ENCODE measurements around the gene MGAT5B. TPM values are rescaled to one million over a fixed set of nuclear protein-coding genes. Genes with fewer than 3 reads are reported as not detected.
"Not testable (repeated sequence)": the region's sequence is repeated elsewhere in the genome, so short reads cannot be mapped to it uniquely, and the experiment has no call there.

The MGAT5B gene
- total and polyA plus RNA-seq, 2 donors from 2014 or later, result 0.56 to 2.3 TPM

GRCh38 chr17:76969598-76970172 lies 101.5 kb downstream of the MGAT5B start:
- H3K36me3 ChIP-seq (ENCODE audit: control insufficient read depth in 2 of 3, insufficient read depth in 3 of 3, low read length in 3 of 3), result no peaks in the 10 kb centered on the region
- no peaks in the 10 kb centered on the region for H3K27me3 ChIP-seq (ENCODE audit: control insufficient read depth, insufficient read depth, low read length)
- intact Hi-C loops (cut with DNase I), result no loop called here
- H3K27ac ChIP-seq (ENCODE audit: low read depth in 2 of 2, low read length in 2 of 2), result no peak overlapping the region
- H3K4me3 ChIP-seq (ENCODE audit: low read length in 3 of 3), result peak overlapping the region in 2 of 3 donors; percentile 29 to 50
- H3K9me3 ChIP-seq (ENCODE audit: control insufficient read depth in 2 of 3, insufficient read depth in 1 of 3, low read length in 3 of 3), result no peaks in the 10 kb centered on the region
- DNase-seq (peak in 4 of 5 donors; percentile 54 to 79 (median 68)), FAIRE-seq (no peak)
- no peak overlapping the region for H3K9ac ChIP-seq (ENCODE audit: low read length in 3 of 3)
- no peak for TF ChIP-seq CTCF (IDR thresholded peaks at IDR 0.05; ENCODE audit: borderline replicate concordance, extremely low read depth, insufficient read depth)
- peaks cover 0 to 2% (median 0%) of the 10 kb centered on the region in 3 donors for H3K4me1 ChIP-seq (ENCODE audit: control insufficient read depth in 2 of 3, insufficient read depth in 2 of 3, low read depth in 1 of 3, low read length in 3 of 3)

DNA sequence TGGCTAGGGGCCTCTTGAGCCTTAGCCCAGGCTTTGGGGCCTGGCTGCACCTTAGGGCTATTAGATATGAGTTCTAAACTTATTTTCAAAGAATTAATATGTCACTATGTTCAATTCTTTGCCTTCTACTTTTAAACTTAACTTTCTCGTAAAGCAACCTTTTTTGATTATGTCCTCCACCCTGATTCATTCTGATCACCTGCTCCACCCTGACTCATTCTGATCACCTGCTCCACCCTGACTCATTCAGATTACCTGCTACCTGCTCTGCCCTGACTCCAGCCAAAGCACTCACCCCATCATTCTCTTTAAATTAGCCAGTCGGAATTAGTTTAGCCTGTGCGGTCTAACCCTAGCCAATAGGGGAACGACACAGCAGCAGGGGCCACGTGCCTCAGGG lies 102.0 kb downstream of the MGAT5B start:
- H3K4me1 ChIP-seq (ENCODE audit: control insufficient read depth in 2 of 3, insufficient read depth in 2 of 3, low read depth in 1 of 3, low read length in 3 of 3); H3K4me3 ChIP-seq (ENCODE audit: low read length in 3 of 3); intact Hi-C loops (cut with DNase I); H3K27ac ChIP-seq (ENCODE audit: low read depth in 2 of 2, low read length in 2 of 2); FAIRE-seq; H3K9me3 ChIP-seq (ENCODE audit: control insufficient read depth in 2 of 3, insufficient read depth in 1 of 3, low read length in 3 of 3); H3K9ac ChIP-seq (ENCODE audit: low read length in 3 of 3); H3K36me3 ChIP-seq (ENCODE audit: control insufficient read depth in 2 of 3, insufficient read depth in 3 of 3, low read length in 3 of 3); H3K27me3 ChIP-seq (ENCODE audit: control insufficient read depth, insufficient read depth, low read length): not testable (repeated sequence)
- peak in 1 of 5 donors; percentile 34 for DNase-seq

- no peak overlapping the region for H3K4me3 ChIP-seq (ENCODE audit: low read length in 3 of 3)
- peaks cover 0 to 2% (median 0%) of the 10 kb centered on the region in 3 donors for H3K4me1 ChIP-seq (ENCODE audit: control insufficient read depth in 2 of 3, insufficient read depth in 2 of 3, low read depth in 1 of 3, low read length in 3 of 3)
- no peak for FAIRE-seq
- TF ChIP-seq CTCF (IDR thresholded peaks at IDR 0.05; ENCODE audit: borderline replicate concordance, extremely low read depth, insufficient read depth), result no peak
- intact Hi-C loops (cut with DNase I), result no loop called here
- H3K9ac ChIP-seq (ENCODE audit: low read length in 3 of 3), result no peak overlapping the region
- DNase-seq, result peak in 1 of 5 donors; percentile 14
- no peak overlapping the region for H3K27ac ChIP-seq (ENCODE audit: low read depth in 2 of 2, low read length in 2 of 2)
- peaks cover 0 to under 1% (median 0%) of the 10 kb centered on the region in 3 donors for H3K9me3 ChIP-seq (ENCODE audit: control insufficient read depth in 2 of 3, insufficient read depth in 1 of 3, low read length in 3 of 3)
- H3K27me3 ChIP-seq (ENCODE audit: control insufficient read depth, insufficient read depth, low read length), result no peaks in the 10 kb centered on the region
- no peaks in the 10 kb centered on the region for H3K36me3 ChIP-seq (ENCODE audit: control insufficient read depth in 2 of 3, insufficient read depth in 3 of 3, low read length in 3 of 3)
Observed at GRCh38 chr17:76972046-76972641, 103.9 kb downstream of the MGAT5B start.

- H3K27me3 ChIP-seq (ENCODE audit: control insufficient read depth, insufficient read depth, low read length), result no peaks in the 10 kb centered on the region
- H3K9ac ChIP-seq (ENCODE audit: low read length in 3 of 3), result no peak overlapping the region
- DNase-seq, result no peak
- FAIRE-seq, result no peak
- H3K4me1 ChIP-seq (ENCODE audit: control insufficient read depth in 2 of 3, insufficient read depth in 2 of 3, low read depth in 1 of 3, low read length in 3 of 3), result peaks cover 0 to 2% (median 0%) of the 10 kb centered on the region in 3 donors
- no peak overlapping the region for H3K4me3 ChIP-seq (ENCODE audit: low read length in 3 of 3)
- no peaks in the 10 kb centered on the region for H3K36me3 ChIP-seq (ENCODE audit: control insufficient read depth in 2 of 3, insufficient read depth in 3 of 3, low read length in 3 of 3)
- H3K27ac ChIP-seq (ENCODE audit: low read depth in 2 of 2, low read length in 2 of 2), result no peak overlapping the region
- intact Hi-C loops (cut with DNase I), result no loop called here
- H3K9me3 ChIP-seq (ENCODE audit: control insufficient read depth in 2 of 3, insufficient read depth in 1 of 3, low read length in 3 of 3), result peaks cover 0 to 4% (median 0%) of the 10 kb centered on the region in 3 donors
- TF ChIP-seq CTCF (IDR thresholded peaks at IDR 0.05; ENCODE audit: borderline replicate concordance, extremely low read depth, insufficient read depth), result no peak
Observed at GRCh38 chr17:76973040-76973439, 104.8 kb downstream of the MGAT5B start.
